GM19025 (cell line): ENCODE measurements around the gene LGALS1.
"Not testable (repeated sequence)": the region's sequence is repeated elsewhere in the genome, so short reads cannot be mapped to it uniquely, and the experiment has no call there.

ENCODE experiments used
- ATAC-seq: cut with Tn5 transposase; IDR thresholded peaks from one replicate; pipeline ENCODE4 v1.9.1; 2021; ENCODE audit warnings: mild to moderate bottlenecking, low read depth, moderate library complexity; ENCODE audit not compliant: unreplicated experiment

LGALS1 gene

DNA sequence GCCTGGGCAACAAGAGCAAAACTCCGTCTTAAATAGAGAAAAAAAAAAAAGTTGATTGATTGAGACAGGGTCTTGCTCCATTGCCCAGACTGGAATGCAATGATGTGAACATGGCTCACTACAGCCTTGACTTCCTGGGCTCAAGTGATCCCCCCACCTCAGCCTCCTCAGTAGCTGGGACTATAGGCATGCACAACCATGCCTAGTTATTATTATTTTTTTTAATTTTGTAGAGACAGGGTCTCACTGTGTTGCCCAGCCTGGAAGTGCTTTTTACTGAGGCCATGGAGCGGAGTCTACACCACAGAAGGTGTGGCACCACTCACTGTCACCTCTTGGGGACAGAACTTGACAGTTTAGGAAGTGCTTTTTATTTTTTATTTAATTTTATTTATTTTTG, 39.2 kb downstream of the LGALS1 start:
- ATAC-seq = no peak

DNA sequence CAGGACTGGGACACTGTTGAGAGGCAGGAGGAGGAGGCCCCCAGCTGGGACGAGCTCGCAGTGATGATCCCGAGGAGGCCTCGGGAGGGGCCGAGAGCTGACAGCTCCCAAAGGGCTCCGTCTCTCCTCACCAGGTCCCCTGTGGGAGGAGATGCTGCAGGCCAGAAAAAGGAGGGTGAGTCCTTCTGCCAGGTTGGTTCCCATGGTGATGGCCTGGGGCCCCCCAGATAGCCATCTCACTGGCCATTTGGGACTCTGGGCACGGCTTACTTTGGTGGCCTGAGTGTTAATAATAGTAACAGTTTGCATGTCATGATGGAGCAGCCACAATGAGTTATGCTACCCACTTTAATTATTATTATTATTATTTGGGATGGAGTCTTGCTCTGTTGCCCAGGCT, 40.3 kb downstream of the LGALS1 start:
- ATAC-seq = no peak

DNA sequence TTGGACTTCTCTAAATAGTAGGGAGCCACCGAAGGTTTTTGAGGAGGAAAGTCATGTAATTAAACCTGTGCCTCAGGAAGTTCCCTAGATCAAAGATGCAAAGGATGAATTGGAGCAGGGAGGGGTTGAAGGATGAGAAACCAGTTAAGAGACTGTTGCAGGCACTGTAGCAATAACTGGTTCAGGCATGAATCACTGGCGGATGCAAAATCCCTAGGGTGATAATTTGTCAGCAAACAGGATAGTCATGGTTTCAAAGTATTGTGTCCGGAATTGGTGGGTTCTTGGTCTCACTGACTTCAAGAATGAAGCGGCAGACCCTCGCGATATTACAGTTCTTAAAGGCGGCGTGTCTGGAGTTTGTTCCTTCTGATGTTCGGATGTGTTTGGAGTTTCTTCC, 41.3 kb downstream of the LGALS1 start:
- no peak for ATAC-seq

DNA sequence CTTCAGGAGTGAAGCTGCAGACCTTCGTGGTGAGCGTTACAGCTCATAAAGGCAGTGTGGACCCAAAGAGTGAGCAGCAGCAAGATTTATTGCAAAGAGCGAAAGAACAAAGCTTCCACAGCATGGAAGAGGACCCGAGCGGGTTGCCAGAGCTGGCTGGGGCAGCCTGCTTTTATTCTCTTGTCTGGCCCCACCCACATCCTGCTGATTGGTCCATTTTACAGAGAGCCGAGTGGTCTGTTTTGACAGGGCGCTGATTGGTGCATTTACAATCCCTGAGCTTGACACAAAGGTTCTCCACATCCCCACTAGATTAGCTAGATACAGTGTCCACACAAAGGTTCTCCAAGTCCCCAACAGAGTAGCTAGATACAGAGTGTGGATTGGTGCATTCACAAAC, 41.8 kb downstream of the LGALS1 start:
- ATAC-seq = not testable (repeated sequence)

DNA sequence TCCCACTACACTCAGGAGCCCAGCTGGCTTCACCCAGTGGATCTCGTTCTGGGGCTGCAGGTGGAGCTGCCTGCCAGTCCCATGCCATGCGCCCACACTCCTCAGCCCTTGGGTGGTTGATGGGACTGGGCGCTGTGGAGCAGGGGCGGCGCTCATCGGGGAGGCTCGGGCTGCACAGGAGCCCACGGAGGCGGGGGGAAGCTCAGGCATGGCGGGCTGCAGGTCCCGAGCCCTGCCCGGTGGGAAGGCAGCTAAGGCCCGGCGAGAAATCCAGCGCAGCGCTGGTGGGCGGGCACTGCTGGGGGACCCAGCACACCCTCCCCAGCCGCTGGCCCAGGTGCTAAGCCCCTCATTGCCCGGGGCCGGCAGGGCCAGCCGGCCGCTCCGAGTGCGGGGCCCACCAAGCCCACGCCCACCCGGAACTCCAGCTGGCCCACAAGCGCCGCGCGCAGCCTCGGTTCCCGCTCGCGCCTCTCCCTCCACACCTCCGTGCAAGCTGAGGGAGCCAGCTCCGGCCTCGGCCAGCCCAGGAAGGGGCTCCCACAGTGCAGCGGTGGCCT, 42.4 kb downstream of the LGALS1 start:
- not testable (repeated sequence) for ATAC-seq

DNA sequence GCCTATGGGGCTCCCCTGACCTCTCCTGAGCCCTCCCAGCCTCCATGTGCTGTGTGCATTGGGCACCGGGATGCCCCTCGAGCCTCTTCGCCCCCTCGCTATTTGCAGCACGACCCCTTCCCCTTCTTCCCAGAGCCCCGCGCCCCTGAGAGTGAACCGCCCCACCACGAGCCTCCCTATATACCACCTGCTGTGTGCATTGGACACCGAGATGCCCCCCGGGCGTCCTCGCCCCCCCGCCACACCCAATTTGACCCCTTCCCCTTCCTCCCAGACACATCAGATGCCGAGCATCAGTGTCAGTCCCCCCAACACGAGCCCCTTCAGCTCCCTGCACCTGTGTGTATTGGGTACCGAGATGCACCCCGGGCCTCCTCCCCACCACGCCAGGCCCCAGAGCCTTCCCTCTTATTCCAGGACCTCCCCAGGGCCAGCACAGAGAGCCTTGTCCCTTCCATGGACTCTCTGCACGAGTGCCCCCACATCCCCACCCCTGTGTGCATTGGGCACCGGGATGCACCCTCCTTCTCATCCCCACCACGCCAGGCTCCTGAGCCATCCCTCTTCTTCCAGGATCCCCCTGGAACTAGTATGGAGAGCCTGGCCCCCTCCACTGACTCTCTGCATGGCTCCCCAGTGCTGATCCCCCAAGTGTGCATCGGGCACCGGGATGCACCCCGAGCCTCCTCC, 50.3 kb downstream of the LGALS1 start:
- no peak for ATAC-seq

DNA sequence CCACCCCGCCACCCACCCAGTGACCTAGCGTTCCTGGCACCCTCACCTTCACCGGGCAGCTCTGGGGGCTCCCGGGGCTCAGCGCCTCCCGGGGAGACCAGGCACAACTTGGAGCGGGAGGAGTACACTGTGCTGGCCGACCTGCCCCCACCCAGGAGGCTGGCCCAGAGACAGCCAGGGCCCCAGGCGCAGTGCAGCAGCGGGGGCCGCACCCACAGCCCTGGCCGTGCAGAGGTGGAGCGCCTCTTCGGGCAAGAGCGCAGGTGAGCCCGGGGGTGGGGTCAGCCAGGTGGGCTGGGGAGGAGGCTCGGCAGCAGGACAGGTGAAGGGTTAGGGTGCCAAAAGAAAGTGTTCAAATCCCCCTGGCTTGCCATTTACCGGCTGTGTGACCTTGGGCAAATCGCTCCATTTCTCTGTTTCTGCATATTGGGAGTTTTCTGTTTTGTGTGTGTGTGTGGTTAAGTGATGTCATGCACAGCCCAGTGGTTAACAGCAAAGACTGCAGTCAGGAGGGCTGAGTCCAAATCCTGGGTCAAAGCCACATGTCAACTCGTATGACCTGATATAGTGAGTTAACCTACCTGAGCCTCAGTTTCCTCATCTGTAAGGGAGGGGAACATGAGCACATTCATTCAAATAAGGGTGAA, 50.9 kb downstream of the LGALS1 start:
- no peak for ATAC-seq

DNA sequence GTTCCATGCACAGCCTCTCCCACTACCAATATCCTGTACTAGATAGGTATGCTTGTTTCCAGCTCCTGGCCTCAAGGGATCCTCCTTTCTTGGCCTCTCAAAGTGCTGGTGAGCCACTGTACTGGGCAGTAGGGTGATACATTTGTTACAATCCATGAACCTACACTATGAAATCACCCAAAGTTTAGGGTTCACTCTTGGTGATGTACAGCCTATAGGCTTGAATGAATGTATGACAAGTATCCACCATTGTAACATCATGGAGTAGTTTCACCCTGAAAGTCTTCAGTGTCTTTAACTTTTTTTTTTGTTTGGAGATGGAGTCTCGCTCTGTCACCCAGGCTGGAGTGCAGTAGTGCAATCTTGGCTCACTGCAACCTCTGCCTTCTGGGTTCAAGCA, 53.2 kb downstream of the LGALS1 start:
- ATAC-seq = no peak
